GM12878 (cell line): ENCODE measurements around the gene DYNC2H1. TPM values are rescaled to one million over a fixed set of nuclear protein-coding genes. Genes with fewer than 3 reads are reported as not detected.

ENCODE experiments used
- ATAC-seq: fragments of 200-7000 bp; cut with Tn5 transposase; 3 replicates; pipeline ENCODE4 v1.9.1; 2020; ENCODE audit warnings: mild to moderate bottlenecking, moderate library complexity
- BruUV-seq: library from RNA; stranded (reverse); fragments of 400-500 nt; replicated peaks from 2 replicates; lab custom pipeline; 2021; lab: Mats Ljungman, UMichigan
- CTCF ChIA-PET: fragments of 300-600 bp; sonication (Branson Sonifier 250); formaldehyde crosslinking; extraction: SDS; loops from one replicate; lab custom pipeline; 2021; ENCODE audit warnings: inconsistent platforms; lab: Yijun Ruan, JAX
- POLR2A ChIA-PET: fragments of 350-600 bp; formaldehyde crosslinking; extraction: SDS; loops from one replicate; lab custom pipeline; 2021; ENCODE audit warnings: inconsistent platforms; lab: Charles Lee
- RAD21 ChIA-PET: fragments of 300-600 bp; sonication (Branson Sonifier 250); formaldehyde crosslinking; loops from one replicate; lab custom pipeline; 2023; ENCODE audit warnings: antibody characterized with exemption; ENCODE audit not compliant: unreplicated experiment; lab: Charles Lee
- SMC1A ChIA-PET: fragments of 300-600 bp; sonication (Branson Sonifier 250); formaldehyde crosslinking; loops from one replicate; lab custom pipeline; 2023; ENCODE audit not compliant: unreplicated experiment, uncharacterized antibody; lab: Charles Lee
- DNase-seq: peaks from one replicate; pipeline ENCODE4 v3.0.0-alpha.2; 2011; ENCODE audit warnings: low read depth, low spot score
- FAIRE-seq: peaks from 3 replicates; lab custom pipeline; 2011; peaks lifted over from hg19 to GRCh38; lab: Jason Lieb, UNC
- H2AFZ ChIP-seq: 2 replicates; pipeline ENCODE4 v1.6.0; 2011; ENCODE audit warnings: low read depth, low read length, control low read depth; ENCODE audit not compliant: control insufficient read depth
- H3K27ac ChIP-seq: 2 replicates; pipeline ENCODE4 v1.5.1; 2011; ENCODE audit warnings: control low read depth; ENCODE audit not compliant: control insufficient read depth, insufficient read depth
- H3K27me3 ChIP-seq, 2 experiments: replicated peaks in 1 of 2; 2 replicates each; pipeline versions ENCODE4 v1.6.0 to v1.6.1; 2011; ENCODE audit warnings: low read length in 1 of 2; ENCODE audit not compliant: control insufficient read depth in 2 of 2, insufficient read depth in 2 of 2
- H3K36me3 ChIP-seq, 2 experiments: 2 replicates each; pipeline ENCODE4 v1.5.1; 2011; ENCODE audit warnings: low read length in 1 of 2; ENCODE audit not compliant: control insufficient read depth in 2 of 2, insufficient read depth in 2 of 2
- H3K4me1 ChIP-seq: 2 replicates; pipeline ENCODE4 v1.6.1; 2011; ENCODE audit warnings: mild to moderate bottlenecking, low read length, moderate library complexity, mixed read lengths; ENCODE audit not compliant: control insufficient read depth, insufficient read depth
- H3K4me2 ChIP-seq: 2 replicates; pipeline ENCODE4 v1.6.0; 2011; ENCODE audit warnings: control low read depth; ENCODE audit not compliant: control insufficient read depth, insufficient read depth
- H3K4me3 ChIP-seq: fragments of 200-600 bp; sonication (generic); 2 replicates; pipeline ENCODE4 v1.5.1; 2016
- H3K79me2 ChIP-seq: 2 replicates; pipeline ENCODE4 v1.6.0; 2011; ENCODE audit warnings: low read length; ENCODE audit not compliant: control insufficient read depth, insufficient read depth
- H3K9ac ChIP-seq: 2 replicates; pipeline ENCODE4 v1.8.0; 2011; ENCODE audit warnings: low read length, control low read depth, mixed read lengths; ENCODE audit not compliant: control insufficient read depth, insufficient read depth
- H3K9me3 ChIP-seq: replicated peaks from 3 replicates; pipeline ENCODE4 v1.5.1; 2011; ENCODE audit warnings: mild to moderate bottlenecking, low read length; ENCODE audit not compliant: control insufficient read depth, insufficient read depth
- H4K20me1 ChIP-seq: 2 replicates; pipeline ENCODE4 v1.6.0; 2011; ENCODE audit not compliant: control insufficient read depth, insufficient read depth
- CBX3 ChIP-seq: fragments of 200-600 bp; sonication (generic); IDR thresholded peaks from 2 replicates; pipeline ENCODE4 v1.6.1; 2016; ENCODE audit warnings: low read depth, borderline replicate concordance
- EGR1 ChIP-seq, 2 experiments: IDR thresholded peaks; 1 replicate in 1 of 2; 2 replicates in 1 of 2; pipeline ENCODE4 v1.6.1; 2011 to 2012; ENCODE audit warnings: low read depth in 2 of 2, low read length in 2 of 2, borderline replicate concordance in 1 of 2, mild to moderate bottlenecking in 1 of 2, moderate library complexity in 1 of 2
- ZBED1 ChIP-seq: IDR thresholded peaks from 2 replicates; pipeline ENCODE4 v1.6.1; 2016; ENCODE audit warnings: borderline replicate concordance
- ZSCAN29 ChIP-seq: fragments of 450-650 bp; IDR thresholded peaks from 2 replicates; pipeline ENCODE4 v1.6.1; 2017; ENCODE audit warnings: mild to moderate bottlenecking, moderate library complexity
- WGBS: methylation state at CpG from one replicate; pipeline ENCODE4 v1.1.6; 2016; ENCODE audit warnings: low lambda C conversion rate; ENCODE audit not compliant: insufficient replicate concordance, insufficient coverage; ENCODE audit errors: missing lambda C conversion rate; 5-methylcytosine and 5-hydroxymethylcytosine counted together
- in situ Hi-C: fragments of 300-500 bp; cut with MboI; formaldehyde crosslinking; loops from 9 replicates; pipeline ENCODE4 v1.14.3; 2018; ENCODE audit warnings: mixed read lengths
- intact Hi-C: fragments of 100-400 bp; cut with micrococcal nuclease; formaldehyde crosslinking; loops from one replicate; pipeline ENCODE4 v1.14.2; 2022; ENCODE audit not compliant: unreplicated experiment
- polyA plus RNA-seq, 11 experiments: library from polyadenylated mRNA; depleted of rRNA in 4 of 11; unstranded in 6 of 11; stranded (reverse) in 5 of 11; fragments of >200 nt; fragmentation: Nextera tagmentation in 4 of 11; fragmentation: Illumina TruSeq in 1 of 11; extraction: Ambion mirVana in 4 of 11; extraction: Trizol in 1 of 11; gene quantifications; 1 replicate in 1 of 11; 2 replicates in 10 of 11; pipeline versions ENCODE4 v1.2.1 to v1.2.3, GENCODE V29; 2011 to 2016; ENCODE audit warnings: inconsistent platforms in 2 of 11, missing spikeins in 2 of 11, low read depth in 1 of 11
- total RNA-seq, 4 experiments: library from RNA; depleted of rRNA in 3 of 4; stranded (reverse); fragments of >200 nt in 3 of 4; fragmentation: Illumina TruSeq in 1 of 4; extraction: Trizol in 1 of 4; gene quantifications; 2 replicates each; pipeline versions ENCODE4 v1.2.1 to v1.2.3, GENCODE V29; 2013 to 2021
- TF ChIP-seq, protein P1 (sequence below): fragments of 150-350 bp; IDR thresholded peaks from 2 replicates; pipeline ENCODE4 v1.6.1; 2016; ENCODE audit warnings: low read depth, low read length
- TF ChIP-seq, protein P2 (sequence below): IDR thresholded peaks from 2 replicates; pipeline ENCODE4 v1.6.1; 2012; ENCODE audit warnings: mild to moderate bottlenecking, low read depth, low read length
- TF ChIP-seq, protein P3 (sequence below): IDR thresholded peaks from 2 replicates; pipeline ENCODE4 v1.6.1; 2012; ENCODE audit warnings: improper control_type of control experiment, low read depth, low read length; ENCODE audit not compliant: insufficient replicate concordance

The DYNC2H1 gene
- total and polyA plus RNA-seq, 10 of the 15 experiments (the other 5 are each of a cell fraction or from before 2014, with no cell fraction given): 0.12 to 3.9 (median 0.23) TPM; not detected in 2

DNA sequence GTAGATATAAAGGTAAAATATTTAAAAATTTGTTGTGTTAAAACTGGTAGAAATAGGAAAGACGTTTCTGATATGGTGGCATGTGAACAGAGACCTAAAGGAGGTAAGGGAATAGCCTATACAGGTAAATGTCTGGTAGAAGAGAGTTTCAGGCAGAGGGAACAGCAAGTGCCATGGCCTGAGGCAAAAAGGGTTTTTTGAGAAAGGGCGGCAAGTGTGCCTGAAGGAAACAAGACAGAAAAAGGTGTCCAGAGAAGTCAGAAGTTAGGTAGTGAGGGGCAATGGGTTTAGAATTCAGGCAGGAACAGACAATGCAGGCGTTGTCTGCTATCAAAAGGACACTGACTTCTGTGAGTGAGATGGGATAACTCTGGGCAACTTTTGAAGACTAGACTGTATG lies 339.7 kb downstream of the DYNC2H1 start:
- no peaks in the 10 kb centered on the region for H3K9me3 ChIP-seq
- POLR2A ChIA-PET: no interaction called here
- H3K4me2 ChIP-seq: no peak overlapping the region
- no peak for FAIRE-seq
- BruUV-seq: no TSS peak
- no peaks in the 10 kb centered on the region for H3K36me3 ChIP-seq
- SMC1A ChIA-PET: interaction anchor here (0.6 to 0.9 kb wide), 2 partner anchors 9 to 22 kb away, joined by 3 read pairs; no protein-coding TSS in a partner anchor
- H3K4me3 ChIP-seq: no peak overlapping the region
- in situ Hi-C loops: no loop called here
- TF ChIP-seq ZSCAN29: no peak
- TF ChIP-seq, protein P1, sequence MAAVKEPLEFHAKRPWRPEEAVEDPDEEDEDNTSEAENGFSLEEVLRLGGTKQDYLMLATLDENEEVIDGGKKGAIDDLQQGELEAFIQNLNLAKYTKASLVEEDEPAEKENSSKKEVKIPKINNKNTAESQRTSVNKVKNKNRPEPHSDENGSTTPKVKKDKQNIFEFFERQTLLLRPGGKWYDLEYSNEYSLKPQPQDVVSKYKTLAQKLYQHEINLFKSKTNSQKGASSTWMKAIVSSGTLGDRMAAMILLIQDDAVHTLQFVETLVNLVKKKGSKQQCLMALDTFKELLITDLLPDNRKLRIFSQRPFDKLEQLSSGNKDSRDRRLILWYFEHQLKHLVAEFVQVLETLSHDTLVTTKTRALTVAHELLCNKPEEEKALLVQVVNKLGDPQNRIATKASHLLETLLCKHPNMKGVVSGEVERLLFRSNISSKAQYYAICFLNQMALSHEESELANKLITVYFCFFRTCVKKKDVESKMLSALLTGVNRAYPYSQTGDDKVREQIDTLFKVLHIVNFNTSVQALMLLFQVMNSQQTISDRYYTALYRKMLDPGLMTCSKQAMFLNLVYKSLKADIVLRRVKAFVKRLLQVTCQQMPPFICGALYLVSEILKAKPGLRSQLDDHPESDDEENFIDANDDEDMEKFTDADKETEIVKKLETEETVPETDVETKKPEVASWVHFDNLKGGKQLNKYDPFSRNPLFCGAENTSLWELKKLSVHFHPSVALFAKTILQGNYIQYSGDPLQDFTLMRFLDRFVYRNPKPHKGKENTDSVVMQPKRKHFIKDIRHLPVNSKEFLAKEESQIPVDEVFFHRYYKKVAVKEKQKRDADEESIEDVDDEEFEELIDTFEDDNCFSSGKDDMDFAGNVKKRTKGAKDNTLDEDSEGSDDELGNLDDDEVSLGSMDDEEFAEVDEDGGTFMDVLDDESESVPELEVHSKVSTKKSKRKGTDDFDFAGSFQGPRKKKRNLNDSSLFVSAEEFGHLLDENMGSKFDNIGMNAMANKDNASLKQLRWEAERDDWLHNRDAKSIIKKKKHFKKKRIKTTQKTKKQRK: no peak
- TF ChIP-seq, protein P2, sequence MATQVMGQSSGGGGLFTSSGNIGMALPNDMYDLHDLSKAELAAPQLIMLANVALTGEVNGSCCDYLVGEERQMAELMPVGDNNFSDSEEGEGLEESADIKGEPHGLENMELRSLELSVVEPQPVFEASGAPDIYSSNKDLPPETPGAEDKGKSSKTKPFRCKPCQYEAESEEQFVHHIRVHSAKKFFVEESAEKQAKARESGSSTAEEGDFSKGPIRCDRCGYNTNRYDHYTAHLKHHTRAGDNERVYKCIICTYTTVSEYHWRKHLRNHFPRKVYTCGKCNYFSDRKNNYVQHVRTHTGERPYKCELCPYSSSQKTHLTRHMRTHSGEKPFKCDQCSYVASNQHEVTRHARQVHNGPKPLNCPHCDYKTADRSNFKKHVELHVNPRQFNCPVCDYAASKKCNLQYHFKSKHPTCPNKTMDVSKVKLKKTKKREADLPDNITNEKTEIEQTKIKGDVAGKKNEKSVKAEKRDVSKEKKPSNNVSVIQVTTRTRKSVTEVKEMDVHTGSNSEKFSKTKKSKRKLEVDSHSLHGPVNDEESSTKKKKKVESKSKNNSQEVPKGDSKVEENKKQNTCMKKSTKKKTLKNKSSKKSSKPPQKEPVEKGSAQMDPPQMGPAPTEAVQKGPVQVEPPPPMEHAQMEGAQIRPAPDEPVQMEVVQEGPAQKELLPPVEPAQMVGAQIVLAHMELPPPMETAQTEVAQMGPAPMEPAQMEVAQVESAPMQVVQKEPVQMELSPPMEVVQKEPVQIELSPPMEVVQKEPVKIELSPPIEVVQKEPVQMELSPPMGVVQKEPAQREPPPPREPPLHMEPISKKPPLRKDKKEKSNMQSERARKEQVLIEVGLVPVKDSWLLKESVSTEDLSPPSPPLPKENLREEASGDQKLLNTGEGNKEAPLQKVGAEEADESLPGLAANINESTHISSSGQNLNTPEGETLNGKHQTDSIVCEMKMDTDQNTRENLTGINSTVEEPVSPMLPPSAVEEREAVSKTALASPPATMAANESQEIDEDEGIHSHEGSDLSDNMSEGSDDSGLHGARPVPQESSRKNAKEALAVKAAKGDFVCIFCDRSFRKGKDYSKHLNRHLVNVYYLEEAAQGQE: no peak
- TF ChIP-seq ZBED1: no peak
- TF ChIP-seq, protein P3, sequence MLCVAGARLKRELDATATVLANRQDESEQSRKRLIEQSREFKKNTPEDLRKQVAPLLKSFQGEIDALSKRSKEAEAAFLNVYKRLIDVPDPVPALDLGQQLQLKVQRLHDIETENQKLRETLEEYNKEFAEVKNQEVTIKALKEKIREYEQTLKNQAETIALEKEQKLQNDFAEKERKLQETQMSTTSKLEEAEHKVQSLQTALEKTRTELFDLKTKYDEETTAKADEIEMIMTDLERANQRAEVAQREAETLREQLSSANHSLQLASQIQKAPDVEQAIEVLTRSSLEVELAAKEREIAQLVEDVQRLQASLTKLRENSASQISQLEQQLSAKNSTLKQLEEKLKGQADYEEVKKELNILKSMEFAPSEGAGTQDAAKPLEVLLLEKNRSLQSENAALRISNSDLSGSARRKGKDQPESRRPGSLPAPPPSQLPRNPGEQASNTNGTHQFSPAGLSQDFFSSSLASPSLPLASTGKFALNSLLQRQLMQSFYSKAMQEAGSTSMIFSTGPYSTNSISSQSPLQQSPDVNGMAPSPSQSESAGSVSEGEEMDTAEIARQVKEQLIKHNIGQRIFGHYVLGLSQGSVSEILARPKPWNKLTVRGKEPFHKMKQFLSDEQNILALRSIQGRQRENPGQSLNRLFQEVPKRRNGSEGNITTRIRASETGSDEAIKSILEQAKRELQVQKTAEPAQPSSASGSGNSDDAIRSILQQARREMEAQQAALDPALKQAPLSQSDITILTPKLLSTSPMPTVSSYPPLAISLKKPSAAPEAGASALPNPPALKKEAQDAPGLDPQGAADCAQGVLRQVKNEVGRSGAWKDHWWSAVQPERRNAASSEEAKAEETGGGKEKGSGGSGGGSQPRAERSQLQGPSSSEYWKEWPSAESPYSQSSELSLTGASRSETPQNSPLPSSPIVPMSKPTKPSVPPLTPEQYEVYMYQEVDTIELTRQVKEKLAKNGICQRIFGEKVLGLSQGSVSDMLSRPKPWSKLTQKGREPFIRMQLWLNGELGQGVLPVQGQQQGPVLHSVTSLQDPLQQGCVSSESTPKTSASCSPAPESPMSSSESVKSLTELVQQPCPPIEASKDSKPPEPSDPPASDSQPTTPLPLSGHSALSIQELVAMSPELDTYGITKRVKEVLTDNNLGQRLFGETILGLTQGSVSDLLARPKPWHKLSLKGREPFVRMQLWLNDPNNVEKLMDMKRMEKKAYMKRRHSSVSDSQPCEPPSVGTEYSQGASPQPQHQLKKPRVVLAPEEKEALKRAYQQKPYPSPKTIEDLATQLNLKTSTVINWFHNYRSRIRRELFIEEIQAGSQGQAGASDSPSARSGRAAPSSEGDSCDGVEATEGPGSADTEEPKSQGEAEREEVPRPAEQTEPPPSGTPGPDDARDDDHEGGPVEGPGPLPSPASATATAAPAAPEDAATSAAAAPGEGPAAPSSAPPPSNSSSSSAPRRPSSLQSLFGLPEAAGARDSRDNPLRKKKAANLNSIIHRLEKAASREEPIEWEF: no peak
- TF ChIP-seq CBX3: no peak
- TF ChIP-seq EGR1 (IDR thresholded peaks at IDR 0.05; ENCODE audit: borderline replicate concordance in 1 of 2, low read depth in 2 of 2, low read length in 2 of 2): no peak
- TF ChIP-seq, all 136 proteins: peak for 0
- RAD21 ChIA-PET: no interaction called here
- DNase-seq (no peak), ATAC-seq (no peak)
- CTCF ChIA-PET: no interaction called here
- H4K20me1 ChIP-seq: no peaks in the 10 kb centered on the region
- H3K9ac ChIP-seq: no peak overlapping the region
- intact Hi-C loops: no loop called here
- no peaks in the 10 kb centered on the region for H3K79me2 ChIP-seq
- H3K27ac ChIP-seq: no peak overlapping the region
- no peaks in the 10 kb centered on the region for H3K27me3 ChIP-seq
- no peak overlapping the region for H2AFZ ChIP-seq
- H3K4me1 ChIP-seq: no peaks in the 10 kb centered on the region
- WGBS: 33% methylated on average over 3 of the region's 3 CpGs
